M059J (cell line): ENCODE measurements around the gene GALNT2. TPM values are rescaled to one million over a fixed set of nuclear protein-coding genes. Genes with fewer than 3 reads are reported as not detected.

Experiments
- DNase-seq: peaks from one replicate; pipeline ENCODE4 v3.0.0-alpha.2; 2012; ENCODE audit warnings: low read depth
- total RNA-seq: library from RNA; depleted of rRNA; stranded (reverse); fragments of >200 nt; shearing (Covaris generic); gene quantifications from 2 replicates; pipeline ENCODE4 v1.2.3, GENCODE V29; 2014

Gene GALNT2
- total RNA-seq, 1 experiment from 2014 or later, result 65.1 TPM

DNA sequence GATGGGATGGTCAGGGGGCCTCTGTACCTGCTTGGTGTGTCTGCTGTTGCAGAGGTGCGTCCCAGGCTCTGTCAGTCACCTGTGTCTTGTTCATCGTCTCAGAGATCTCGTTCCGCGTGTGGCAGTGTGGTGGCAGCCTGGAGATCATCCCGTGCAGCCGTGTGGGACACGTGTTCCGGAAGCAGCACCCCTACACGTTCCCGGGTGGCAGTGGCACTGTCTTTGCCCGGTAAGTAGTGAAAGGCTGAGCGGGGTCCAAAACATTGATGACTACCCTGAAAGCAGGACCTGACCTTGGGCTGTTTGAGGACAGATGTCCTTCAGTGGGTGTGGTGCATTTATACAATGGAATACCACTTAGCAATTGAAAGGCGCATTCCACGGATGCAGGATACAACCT is 188.1 kb downstream of the GALNT2 start:
- DNase-seq, result no peak

DNA sequence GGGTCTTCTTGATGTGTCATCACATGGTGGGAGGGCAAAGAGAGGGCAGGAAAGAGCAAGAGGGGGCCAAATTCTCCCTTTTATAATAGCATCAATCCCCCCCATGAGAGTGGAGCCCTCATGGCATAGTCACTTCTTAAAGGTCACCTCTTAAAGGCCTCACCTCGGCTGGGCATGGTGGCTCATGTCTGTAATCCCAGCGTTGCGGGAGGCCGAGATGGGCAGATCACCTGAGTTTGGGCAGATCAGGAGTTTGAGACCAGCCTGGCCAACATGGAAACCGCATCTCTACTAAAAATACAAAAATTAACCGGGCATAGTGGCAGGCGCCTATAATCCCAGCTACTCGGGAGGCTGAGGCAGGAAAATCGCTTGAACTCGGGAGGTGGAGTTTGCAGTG is 189.0 kb downstream of the GALNT2 start:
- no peak for DNase-seq

DNA sequence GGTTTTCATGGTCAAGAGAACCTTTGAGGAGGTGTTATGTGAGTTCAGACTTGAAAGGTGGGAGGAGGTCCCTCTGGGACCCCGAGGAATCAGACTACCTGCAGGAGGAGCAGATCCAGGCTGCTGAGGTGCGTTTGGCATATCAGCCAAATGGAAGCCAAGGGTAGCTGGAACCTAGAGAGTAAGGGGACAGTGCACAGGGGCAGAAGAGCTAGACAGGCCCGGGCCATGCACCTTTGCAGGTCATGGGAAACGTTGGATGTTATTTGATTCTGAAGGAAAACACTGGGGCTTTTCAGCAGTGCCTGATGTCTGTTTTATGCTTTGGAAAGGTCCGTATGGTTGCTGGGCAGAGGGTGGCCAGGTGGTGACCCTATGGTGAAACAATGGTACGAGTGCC is 189.9 kb downstream of the GALNT2 start:
- DNase-seq, result no peak

DNA sequence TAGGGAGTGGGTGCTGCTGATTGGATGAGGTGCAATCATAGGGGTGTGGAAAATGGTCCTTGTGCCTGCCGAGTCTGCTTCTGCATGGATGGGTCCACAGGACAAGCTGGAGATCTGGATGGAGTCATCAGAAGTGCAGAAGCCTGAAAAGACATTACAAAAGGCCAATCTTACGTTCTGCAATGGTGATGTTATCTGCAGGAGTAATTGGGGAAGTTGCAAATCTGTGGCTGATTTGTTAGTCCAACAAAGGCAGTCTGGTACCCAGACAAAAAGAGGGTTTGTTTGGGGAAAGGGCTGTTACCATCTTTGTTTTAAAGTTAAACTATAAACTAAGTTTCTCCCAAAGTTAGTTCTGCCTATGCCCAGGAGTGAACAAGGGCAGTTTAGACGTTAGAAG is 192.6 kb downstream of the GALNT2 start:
- no peak for DNase-seq

DNA sequence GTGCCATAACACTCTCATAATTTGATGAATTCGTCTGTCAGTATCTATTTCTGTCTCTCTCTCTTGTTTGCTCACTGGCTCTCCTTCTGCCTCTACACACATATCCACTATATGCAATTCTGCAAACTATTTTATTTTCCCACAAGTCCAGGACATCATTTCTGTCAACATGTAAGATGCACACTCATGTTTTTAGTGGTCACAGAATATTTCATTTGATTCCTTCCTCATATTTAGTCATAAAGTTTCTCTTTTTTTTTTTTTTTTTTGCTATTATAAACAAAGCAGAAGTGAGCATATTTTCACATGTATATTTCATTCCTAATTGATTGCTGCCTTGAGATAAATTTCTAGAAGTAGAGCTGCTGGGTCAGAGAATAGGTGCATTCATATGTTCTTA is 193.8 kb downstream of the GALNT2 start:
- DNase-seq, result no peak

DNA sequence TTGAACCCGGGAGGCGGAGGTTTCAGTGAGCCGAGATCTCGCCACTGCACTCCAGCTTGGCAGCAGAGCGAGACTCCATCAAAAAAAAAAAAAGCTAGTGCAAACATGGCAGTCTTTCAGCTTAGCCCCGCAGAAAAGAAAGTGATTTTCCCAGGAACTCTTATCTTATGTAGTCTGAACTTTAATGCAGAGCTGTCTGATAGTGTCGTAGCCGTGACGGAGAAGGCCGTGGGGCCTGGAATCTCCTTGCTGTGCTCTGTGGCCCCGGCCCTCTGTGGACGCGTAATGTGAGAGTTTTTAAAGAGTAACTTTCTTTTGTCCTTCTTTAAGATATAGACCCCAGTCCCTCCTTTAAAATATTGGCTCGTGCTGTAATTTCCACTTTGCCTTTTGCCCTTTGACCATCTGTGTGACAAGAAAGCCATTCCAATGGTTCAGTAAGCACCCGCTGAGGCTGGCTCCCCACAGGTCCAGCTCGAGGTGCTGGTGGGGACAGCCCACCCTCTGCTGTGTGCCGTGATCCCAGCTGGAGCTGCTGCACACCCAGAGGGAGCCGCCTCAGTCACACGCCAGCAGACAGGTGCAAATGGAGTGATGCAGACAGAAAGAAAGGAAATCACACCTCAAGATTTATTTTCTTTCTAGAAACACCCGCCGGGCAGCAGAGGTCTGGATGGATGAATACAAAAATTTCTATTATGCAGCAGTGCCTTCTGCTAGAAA is 195.1 kb downstream of the GALNT2 start:
- no peak for DNase-seq

- no peak for DNase-seq
Observed at GRCh38 chr1:230262867-230263567, 196.0 kb downstream of the GALNT2 start.

DNA sequence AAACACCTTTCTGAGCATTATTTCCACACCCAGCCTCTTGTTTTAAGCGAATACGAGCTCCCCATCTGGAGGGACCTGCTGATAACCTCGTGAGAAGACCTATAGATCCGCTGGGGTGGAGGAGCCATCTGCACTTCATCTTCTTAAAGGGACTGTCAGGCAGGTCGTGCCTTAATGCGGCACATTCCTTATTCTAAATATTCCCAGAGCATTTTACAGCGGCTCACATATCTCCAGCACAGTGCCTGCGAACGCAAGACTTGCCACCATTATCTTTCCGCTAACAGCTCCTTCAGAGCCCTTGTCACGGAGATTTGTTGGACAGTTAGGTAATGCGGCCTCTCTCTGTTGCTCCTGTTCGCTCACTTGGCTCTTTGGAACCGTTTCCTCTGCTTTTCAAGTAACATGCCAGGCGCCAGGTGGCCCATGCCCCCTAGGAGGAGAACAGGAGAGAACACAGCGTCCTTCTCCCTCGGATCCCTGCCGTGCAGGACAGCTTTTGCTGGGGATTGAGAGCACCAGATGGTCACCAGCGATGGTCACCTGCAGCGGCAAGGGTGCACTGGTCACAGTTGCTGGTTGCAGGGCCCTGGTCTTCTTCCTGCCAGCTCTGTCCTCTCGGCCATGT is 196.6 kb downstream of the GALNT2 start:
- no peak for DNase-seq

- no peak for DNase-seq
Observed at GRCh38 chr1:230264342-230264741, 197.3 kb downstream of the GALNT2 start.

DNA sequence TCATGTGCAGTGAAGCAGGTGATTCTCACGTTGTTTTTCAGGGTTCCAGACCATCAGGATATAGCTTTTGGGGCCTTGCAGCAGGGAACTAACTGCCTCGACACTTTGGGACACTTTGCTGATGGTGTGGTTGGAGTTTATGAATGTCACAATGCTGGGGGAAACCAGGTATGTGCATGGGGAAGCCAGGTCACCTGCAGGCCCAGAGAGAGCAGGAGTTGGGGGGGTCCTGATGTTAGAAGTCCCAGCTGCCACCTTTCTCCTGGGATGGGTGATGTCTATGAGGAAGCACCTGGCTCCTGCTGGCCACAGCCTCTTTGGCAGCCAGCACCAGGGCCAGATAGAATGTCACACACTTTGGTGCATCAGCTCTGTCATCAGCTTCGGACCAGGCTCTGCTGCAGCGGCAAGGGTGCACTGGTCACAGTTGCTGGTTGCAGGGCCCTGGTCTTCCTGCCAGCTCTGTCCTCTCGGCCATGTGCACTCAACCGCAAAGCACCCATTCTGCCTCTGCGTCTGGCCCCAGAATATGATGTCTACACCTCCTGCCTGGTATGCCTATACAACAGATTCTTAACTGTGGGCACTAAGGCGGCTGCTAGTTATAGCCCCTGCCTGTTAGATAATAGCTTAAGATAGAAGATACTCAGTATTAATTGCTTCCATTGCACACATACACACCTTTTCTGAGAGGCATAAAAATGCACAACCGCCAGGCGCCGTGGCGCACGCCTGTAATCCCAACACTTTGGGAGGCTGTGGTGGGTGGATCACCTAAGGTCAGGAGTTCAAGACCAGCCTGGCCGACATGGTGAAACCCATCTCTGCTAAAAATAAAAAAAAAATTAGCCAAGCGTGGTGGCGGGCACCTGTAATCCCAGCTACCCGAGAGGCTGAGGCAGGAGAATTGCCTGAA is 198.4 kb downstream of the GALNT2 start:
- DNase-seq, result no peak

DNA sequence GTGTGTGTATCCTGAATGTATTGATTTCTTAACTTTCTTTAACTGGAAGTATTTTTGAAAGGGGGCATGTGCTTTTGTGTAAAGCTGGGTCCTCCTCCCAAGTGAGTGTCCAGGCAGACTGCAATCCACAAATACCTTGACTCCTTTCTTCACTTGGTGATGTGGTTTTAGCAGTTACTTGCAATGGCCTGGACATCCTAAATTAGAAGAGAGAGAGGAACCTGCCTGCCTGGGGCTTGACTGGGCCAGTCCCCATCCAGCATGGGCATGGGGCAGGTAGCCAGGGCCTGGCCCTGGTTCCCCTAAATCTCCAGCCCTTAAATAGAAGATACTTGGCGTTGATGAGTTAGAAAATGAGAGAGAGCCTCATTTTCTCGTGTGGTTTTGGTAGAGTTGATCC is 199.4 kb downstream of the GALNT2 start:
- no peak for DNase-seq

DNA sequence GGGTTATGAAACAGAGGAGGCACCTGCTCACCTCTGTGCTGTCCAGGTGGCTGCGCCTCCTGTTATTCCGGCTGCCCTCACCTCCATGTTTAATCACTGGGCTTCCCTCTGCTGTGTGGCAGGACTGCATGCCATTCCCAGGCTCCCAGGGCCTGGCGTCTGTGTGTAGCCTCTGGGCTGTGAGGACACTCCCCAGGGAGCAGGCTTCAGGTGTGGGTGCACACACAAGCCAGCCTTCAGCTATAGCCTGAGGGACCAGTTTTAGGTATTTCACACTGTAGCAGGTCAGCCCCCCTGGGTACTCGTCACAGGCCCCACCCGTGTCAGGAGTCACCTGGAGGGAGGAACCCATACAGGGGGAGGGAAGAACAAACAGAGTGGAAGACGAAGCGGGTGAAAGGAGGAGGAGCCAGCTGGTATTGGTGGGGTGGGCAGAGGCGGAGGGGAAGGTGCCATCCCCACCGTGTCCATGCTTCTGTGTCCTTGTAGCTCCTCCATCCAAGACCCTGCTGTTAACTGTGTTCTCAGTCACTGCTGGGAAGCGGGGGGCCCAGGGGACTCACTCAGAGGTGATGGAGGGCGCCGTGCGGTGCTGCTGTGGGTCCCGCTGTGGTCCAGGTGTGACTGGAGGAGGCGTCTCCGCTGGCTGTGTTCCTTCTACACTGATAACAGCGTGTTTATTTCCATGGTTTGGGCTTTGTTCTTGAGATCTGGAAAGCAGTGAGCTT is 200.5 kb downstream of the GALNT2 start:
- DNase-seq, result no peak

DNA sequence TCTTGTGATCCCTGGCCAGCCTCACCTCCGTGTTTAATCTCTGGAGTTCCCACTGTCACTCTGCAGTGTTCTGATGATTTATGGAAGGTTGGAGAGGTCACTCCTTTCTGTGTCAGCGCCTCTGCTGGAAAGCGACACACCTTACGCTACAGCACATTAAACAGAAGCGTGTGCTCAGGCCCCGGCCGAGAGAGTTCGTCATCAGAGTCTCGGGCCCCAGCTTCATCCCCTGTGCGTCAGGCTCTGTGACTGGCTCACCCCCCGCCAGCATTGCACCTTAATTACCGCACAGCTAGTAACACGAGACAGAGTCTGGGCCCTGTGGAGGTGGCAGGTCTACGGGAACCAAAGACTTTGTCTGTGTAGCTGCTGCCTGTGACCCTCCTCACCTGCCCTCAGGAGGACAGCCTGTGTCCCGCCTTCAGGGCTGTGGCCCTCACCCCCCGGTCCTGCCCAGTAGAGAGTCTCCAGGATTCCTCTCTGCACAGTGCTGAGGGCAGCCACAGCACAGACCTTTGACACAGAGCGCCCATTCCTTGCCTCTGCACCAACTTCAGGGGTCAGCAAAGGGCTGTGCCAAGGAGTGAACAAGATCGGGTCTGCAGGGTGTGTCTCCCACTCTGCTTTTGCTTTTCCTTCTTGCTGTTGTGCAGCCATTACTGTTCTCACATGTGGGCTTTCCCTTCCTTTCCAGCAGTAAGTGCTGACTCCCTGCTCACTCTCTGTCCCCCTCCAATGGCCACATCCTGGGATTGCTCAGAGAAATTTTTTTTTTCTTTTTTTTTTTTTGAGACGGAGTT is 201.5 kb downstream of the GALNT2 start:
- peak; percentile 57 for DNase-seq

DNA sequence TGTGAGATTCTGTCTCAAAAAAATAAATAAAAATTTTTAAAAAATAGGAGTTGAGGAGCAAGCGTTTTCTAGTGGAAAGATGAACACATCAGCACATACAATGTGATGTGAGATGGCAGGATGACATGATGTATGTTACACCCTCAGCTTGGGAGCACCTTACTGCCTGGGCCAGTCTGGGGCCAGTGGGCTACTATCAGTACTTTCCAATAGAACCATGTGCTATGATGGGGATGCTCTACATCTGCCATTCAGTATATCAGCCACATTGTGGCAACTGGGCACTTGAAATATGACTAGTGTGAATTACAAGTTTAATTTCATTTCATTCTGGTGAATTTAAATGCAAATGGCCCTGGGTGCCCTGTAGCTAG is 203.1 kb downstream of the GALNT2 start:
- no peak for DNase-seq

GRCh38 chr1:230270559-230271281 is 203.7 kb downstream of the GALNT2 start:
- DNase-seq, result no peak

DNA sequence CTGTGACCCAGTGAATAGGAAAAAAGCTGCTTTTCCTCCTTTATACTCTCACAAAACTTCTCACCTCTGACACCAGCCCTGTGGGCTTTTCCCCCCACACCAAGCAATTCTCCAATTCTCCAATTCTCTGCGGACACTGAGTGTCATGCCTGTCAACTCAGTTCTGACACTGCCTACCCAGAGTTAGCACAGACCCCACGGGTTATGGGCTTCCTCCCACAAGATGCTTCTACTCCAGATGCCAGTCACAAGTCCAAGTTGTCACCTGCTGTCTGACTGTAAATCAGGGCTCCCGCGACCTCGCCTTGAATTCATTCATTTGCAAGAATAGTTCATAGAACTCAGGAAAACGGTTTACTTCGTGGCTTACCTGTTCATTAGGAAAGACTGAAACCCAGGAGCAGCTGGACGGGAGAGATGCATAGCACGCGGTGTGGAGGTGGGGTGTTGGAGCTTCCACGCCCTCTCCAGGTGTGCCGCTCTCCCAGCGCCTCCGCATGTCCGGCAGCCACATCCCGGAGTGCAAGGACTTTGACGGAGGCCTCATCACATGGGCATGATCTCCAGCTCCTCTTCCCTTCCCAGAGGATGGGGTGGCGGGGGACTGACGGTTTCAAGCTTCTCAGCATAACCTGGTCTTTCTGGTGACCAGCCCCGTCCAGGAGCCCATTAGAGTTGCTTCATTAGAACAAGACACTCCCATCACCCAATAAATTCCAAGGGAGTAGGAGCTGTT is 204.4 kb downstream of the GALNT2 start:
- DNase-seq, result no peak

GRCh38 chr1:230272557-230272956 is 205.5 kb downstream of the GALNT2 start:
- DNase-seq, result no peak

GRCh38 chr1:230273141-230273710 is 206.2 kb downstream of the GALNT2 start:
- no peak for DNase-seq

- DNase-seq, result no peak
Observed at GRCh38 chr1:230274254-230274653, 207.2 kb downstream of the GALNT2 start.
